NCI-H446 treated with DMSO at 0.1 percent for 48 hours (cell line): ENCODE data around the gene ZNF485.
"Not testable (repeated sequence)": the region's sequence is repeated elsewhere in the genome, so short reads cannot be mapped to it uniquely, and the experiment has no call there.

Experiments
- DNase-seq: peaks from one replicate; lab custom pipeline; 2025; lab: John Stamatoyannopoulos, UW

The ZNF485 gene

DNA sequence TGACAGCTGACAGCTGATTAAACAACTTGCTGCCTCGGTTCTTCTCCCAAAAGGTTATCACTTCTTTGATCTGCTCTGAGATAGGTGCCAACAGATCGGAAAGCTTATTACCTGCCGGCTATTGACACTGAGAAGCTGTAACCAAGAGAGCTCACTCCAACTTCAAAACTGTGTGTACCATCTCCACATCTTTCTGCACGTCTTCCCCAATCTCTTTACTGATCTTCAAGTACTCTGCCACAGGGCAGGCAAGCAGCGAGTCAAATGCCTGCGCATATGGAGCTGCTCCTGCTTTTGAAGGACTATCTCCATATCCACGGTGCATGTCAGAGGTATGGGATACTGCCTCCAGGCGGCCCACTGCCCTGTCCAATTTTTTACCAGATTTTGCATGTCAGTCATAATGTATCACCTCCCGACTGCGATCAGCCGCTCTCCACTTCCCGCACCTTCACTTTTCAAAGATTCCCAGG lies 352 bp upstream of the ZNF485 start:
- no peak for DNase-seq

DNA sequence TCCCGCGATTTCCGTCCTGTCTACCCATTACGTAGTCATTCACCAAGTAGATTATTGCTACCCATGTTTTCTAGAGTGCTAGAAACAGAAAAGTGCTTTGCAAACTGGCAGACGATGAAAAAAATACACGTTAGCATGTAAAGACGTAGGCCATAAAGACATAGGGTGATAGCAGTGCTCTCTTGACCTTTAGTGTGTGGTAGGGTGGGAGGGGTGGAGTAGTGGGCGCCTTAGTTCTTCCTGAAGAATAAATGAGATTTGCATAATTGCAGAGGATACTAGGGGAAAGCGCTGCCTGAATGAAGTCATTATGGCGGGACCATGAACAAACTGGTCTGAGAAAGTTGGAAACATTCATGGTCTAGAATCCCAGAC lies 948 bp downstream of the ZNF485 start:
- DNase-seq, result no peak

DNA sequence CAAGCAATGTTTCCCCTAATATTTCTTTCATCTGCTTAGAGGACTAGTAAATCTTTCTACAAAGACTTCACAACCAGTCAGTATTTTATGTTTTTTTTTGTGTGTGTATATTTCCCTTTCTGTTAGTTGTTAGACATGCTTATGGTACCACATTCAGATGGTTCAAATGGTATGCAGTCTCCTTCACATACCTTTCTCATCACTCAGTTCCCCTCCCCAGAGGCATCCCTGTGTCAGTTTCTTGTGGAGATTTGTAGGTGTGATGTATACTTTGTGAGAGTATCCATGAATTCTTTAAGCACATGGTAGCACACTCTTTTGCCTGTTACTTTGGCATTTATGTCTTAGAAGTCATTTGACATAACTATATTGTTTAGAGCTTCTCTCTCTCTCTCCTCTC lies 4.4 kb downstream of the ZNF485 start:
- DNase-seq, result no peak

DNA sequence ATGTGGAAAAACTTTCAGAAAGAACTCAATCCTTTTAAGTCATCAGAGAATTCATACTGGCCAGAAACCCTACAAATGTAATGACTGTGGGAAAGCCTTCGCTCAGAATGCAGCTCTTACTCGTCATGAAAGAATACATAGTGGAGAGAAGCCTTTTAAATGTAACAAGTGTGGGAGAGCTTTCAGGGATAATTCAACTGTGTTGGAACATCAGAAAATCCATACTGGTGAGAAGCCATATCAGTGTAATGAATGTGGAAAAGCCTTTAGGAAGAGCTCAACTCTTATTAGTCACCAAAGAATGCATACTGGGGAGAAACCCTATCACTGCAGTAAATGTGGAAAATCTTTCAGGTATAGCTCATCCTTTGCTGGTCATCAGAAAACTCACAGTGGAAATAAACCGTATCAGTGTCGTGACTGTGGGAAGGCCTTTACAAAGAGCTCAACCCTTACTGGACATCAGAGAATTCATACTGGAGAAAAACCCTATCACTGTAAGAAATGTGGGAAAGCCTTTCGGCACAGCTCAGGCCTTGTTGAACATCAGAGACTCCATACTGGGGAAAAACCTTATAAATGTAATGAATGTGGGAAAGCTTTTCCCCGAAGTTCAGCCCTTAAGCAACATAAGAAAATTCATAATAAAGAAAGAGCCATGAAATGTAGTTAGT lies 10.6 kb downstream of the ZNF485 start:
- no peak for DNase-seq

DNA sequence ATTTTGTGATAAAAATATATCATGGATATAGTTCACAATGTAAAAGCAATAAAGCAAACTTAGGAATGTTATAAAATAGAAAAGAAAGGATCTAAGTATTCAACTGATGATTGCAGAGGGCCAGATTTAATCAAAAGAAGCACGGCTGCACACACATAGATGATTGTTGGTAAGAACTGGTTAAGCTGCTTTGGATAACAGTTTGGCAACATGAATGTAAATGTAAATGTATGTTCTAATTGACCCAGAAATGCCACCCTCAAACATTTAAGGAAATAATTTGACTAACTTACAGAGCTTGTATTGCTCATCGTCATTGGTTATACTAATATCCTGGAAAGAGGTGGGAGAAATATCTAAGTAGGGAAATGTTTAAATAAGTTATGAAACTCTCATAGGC lies 13.1 kb downstream of the ZNF485 start:
- no peak for DNase-seq

DNA sequence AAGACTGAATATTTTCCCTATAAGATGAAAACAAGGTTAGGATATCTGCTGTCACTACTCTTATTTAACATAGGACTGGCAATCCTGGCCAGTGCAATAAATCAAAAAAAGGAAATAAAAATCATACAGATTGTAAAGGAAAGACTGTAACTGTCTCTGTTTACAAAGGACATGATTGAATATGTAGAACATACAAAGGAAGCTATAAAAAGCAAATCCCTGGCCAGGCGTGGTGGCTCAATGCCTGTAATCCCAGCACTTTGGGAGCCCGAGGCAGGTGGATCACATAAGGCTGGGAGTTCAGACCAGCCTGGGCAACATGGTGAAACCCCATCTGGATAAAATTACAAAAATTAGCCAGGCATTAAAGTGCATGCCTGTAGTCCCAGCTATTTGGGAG lies 15.8 kb downstream of the ZNF485 start:
- no peak for DNase-seq

DNA sequence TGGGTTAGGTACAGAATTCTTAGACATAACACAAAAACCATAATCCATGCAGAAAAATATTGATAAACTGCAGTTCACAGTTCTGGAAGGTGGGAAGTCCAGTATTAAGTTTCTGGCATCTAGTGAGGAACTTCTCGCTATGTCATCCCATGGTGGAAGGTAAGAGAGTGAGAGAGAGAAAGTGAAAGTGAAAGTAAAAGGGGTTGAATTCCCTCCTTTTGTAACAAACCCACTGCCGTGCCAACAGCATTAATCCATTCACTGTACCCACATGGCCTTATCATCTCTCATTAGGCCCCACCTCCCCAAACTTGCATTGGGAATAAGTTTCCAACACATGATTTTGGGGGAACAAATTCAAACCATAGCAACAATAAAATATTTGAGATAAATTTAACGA lies 17.1 kb downstream of the ZNF485 start:
- DNase-seq, result no peak

DNA sequence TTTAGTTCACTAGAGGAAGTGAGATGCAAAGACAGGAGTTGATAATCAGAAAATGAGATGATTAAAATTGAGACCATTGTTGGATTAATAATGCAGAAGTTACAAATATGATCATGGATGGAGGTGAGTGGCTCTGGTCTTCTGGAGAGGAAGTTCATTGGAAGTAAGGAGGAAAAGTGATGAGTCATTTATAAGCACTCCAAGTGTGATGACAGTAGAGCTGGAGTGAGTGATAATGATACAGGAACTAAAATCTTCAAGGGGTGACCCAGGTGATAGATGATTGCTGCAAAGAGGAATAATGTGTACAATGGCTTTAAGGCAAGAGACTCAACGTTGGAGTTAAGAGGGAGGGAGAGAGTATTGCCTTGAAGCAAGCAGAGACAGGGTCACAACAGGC lies 21.7 kb downstream of the ZNF485 start:
- no peak for DNase-seq

DNA sequence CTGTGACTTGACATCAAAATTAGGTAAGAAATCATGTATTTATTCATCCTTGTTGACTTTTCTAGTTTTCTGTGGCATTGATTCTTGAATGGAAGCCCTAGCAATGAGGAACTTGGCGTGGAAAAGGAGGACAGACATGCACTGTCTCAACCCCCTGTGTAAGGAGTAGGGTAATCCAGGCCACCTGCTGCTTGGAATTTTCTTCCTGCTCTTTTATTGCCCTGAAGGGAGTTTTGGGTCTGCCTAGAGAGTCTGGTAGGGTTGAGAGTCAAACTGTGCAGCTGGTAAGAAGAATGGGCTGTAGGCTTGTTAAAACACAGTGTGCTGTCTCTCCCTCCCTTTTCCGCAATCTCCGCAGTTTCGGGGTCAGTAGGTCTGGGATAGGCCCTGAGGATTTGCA lies 22.7 kb downstream of the ZNF485 start:
- DNase-seq, result no peak

DNA sequence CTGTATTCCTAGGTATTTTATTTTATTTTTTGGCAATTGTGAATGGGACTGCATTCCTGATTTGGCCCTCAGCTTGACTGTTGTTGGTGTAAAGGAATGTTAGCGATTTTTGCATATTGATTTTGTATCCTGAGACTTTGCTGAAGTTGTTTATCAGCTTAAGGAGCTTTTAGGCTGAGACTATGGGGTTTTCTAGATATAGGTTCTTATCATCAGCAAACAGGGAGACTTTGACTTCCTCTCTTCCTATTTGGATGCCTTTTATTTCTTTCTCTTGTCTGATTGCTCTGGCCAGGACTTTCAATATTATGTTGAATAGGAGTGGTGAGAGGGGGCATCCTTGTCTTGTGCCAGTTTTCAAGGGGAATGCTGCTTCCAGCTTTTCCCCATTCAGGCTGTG lies 29.6 kb downstream of the ZNF485 start:
- DNase-seq, result not testable (repeated sequence)

DNA sequence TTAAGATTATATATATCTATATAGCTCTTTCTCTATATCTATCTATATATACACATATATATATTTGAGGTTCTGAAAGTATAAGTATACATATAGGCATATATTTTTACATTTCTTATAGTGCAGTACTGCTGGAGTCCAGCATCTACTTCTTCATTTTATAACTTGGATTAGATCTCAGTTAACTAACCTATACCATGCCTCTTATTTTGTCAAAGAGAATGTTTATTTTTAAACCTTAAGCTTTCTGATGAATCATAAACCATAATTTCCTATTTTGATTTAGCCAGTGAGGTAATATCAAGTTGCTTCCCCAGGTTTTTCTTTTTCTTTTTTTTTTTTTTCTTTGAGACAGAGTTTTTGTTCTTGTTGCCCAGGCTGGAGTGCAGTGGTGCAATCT lies 34.4 kb downstream of the ZNF485 start:
- no peak for DNase-seq

DNA sequence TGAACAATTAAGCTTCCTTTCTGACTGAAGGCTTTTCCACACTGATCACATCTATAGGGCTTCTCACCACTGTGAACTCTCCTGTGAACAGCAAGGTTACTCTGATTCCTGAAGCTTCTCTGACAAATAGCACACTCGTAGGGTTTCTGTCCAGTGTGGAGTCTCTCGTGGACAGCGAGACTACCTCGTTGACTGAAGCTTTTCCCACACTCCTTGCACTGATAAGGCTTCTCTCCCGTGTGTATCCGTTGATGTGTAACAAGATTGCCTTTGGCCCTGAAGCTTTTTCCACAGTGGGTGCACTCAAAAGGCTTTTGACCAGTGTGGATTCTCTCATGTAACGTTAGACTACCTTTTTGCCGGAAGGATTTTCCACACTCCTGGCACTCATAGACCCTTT lies 38.0 kb downstream of the ZNF485 start:
- no peak for DNase-seq

DNA sequence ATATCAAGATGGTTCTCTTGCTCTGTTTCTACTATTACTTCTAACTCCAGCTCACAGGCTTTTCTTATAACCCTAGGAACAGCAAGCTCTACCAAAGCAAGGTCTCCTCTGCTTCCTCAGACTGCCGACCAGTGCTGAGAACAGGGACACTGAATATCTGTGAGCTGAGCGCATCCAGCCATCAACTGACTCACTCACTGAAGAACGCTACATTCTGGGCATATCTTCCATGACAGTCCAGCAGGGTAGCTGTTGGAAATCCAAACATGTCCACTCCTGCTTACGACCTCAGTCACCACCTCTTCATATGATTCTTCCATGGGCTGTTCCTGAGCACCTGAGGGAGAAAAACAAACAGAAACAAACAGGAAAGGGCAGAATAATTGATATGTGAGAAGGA lies 39.6 kb downstream of the ZNF485 start:
- DNase-seq, result no peak

DNA sequence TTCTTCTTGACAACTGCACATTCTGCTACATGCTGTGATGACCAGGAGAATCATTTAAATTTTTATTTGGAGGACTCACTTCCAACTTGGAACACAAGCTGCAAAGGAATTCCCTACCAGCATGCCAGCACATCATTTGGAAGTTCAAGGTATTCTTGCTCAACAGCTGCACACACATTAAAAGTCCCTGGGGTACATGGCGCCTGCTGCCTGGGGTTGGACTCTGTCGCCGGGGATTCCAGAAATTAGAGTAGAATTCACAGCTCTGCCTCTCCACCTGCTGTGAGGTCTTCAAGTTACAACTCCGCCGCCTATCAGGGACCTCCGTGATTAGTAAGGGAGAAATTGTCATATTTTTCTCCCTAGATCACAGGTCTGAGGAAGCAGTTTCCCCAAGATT lies 41.3 kb downstream of the ZNF485 start:
- no peak for DNase-seq

DNA sequence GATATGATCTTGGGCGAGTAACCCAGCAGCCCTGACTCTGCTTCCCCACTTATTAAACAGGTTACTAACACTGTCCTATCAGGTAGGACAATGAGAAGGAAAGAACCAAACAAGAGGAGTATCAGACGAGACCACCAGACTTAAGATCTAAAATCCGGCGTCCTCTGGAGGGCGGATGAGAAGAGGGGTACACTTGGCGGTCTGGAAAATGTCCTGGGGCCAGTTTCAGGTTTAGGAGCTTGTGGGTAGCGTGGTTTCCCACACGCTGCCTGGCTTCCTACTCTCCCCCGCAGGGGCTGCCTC lies 41.8 kb downstream of the ZNF485 start:
- no peak for DNase-seq

DNA sequence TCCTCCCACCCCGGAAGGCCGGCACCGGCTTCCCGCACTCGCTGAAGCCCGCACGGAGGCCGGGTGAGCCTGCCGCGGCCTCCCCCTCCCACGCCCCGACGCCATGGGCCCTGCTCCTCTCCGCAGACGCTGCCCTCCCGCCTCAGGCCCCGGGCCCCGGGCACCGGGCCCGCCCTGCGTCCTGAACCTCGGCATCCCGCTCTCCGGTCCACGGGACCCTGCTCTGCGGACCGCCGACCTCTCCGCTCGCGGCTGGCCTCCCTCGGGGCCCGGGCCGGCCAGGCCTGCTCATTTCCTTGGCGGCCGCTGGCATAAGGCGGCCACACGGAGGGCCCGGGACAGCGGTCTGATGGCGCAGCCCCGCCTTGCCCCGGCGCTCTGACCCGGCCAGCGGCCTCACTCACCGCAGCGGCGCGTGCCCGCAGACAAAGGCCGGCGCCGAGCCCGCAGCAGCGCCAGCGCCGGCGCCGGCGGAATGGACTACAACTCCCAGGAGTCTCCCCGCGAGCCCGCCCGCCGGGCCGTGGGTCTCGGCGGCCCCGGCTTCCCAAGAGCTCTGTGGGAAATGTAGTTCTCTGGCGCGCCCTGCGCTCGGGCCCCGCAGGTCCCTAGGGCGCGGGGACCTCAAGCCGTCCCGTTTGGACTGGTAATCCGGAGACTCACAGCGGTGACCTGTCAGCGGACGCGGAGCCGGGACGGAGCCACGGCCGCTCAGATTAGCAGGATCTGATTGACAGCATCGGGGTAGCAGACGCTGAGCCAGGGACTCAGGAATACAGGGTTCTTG lies 42.4 kb downstream of the ZNF485 start, which contains the start of gene ZNF32:
ZNF32 (minus strand) TSS at position 484 of the 787 bp plus-strand sequence. CDS start 2,748 bp downstream, outside the sequence.
- DNase-seq, result peak; percentile 52

DNA sequence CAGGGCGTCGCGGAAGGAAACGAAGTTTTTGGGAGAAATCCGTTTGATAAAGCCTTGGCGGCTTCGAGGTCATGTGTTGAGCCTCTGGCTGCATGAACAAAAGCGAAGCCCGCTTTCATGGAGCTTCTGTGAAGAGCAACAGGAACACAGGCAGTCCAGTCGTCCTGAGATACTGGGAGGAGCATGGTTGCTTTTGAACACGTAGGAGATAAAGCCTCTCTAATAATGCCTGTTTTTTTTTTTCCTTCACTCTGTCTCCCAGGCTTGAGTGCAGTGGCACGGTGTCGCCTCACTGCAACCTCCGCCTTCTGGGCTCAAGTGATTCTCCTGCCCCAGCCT lies 42.9 kb downstream of the ZNF485 start:
- no peak for DNase-seq

DNA sequence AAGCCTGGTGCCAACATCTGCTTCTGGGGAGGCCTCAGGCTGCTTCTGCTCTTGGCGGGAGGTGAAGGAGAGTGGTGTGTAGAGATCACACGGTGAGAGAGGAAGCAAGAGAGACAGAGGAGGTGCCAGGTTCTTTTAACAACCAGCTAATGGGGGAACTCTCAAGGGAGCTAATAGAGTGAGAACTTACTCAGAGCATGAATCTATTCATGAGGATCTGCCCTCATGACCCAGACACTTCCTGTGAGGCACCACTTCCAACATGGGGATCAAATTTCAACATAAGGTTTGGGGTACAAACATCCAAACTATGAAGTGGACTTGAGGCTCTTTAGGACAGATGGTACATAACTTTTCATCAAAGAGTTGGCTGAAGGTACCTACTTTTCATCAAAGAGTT lies 47.5 kb downstream of the ZNF485 start:
- no peak for DNase-seq

DNA sequence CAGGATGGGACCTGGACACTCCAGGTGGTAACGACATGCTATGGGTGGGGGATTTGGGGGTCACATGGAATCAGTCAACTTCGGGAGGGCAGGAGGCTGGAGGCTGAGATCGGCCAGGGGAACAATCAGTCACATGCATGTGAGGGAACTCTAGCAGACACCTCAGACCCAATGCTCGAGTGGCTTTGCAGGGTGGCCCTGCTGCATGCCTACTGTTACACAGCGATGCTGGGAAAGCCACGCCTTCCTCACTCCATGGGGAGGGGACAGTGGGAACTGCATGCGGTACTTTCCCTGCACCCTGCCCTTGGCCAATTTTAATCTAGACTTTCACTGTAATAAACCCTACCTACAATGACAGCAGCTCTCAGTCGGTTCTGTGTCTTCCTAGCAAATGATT lies 49.1 kb downstream of the ZNF485 start:
- no peak for DNase-seq

DNA sequence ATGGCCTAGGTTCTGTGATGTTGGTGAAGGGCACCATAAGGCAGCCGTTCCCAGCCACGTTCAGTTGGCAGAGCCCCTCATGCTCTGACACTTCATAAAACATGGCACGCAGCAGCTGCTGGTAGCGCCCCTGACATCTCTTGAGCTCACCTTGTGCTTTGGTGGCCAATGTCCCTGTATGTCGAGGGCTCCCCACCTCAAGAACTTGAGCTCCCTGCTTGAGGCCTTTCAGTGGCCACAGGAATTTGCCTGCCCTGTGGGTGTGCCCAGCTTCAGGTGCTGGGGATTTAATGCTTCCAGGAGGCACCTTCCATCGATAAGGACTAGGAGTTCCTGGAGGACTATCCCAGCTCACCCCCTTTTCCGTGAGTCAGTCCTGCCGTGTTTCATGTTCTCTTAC lies 52.0 kb downstream of the ZNF485 start:
- DNase-seq, result no peak

DNA sequence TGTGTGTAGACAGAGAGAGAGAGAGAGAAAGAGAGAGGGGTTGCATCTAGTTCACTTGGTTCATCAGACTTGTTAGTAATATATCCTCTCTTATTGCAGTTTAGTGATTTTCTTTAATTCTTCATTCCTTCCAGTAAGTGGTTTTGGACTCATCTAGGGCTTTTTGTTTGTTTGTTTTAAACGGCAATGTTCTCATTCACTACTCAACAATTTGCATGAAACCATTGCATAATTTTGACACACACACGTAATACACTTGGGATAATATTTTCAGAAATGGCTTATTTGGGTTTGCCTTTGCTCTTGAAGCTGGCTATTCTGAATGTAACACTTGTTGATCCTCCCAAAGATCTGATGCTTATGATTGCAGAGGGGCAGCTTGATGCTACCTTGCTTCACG lies 58.8 kb downstream of the ZNF485 start:
- DNase-seq, result no peak

DNA sequence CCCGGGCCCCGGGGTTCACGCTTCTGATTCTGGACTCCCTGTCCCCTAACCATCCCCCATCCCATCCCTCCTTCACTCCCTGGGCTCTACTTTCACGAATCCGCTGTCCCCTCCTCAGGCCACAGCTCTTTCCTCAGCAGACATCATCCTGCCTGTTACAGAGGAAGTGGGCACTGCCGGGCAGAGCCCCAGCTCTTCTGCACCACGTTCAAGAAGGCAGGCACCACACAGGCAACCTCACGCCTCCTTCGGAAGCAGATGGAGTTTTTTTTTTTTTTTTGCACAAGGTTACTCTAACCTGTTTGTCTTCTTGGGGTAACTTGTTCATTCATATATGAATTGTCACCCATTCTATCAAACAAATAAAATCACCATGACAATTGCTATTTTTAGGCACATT lies 60.3 kb downstream of the ZNF485 start:
- no peak for DNase-seq

DNA sequence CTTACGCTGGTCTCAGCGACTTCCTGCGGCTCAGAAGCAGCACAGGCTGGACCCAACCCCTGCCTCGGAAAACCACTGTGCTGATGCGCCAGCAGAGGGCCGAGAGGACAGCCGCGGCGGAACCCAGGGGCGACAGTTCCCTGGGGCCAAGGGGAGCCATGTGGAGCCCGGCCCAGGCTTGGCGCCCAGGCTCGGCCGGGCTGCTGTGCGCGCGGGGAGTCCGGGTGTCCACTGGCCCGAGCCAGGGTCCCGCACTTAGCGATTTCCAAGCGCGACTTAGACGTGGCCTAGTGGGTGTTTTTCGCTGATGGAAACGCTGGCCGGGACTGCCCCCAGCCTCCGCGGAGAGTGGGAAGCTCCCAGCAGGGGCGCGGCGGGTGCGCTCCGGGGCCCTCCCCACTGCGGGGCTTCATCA lies 61.1 kb downstream of the ZNF485 start:
- DNase-seq, result no peak
